SU-DHL-6 (cell line): ENCODE data around the gene MAN1A2.

ENCODE experiments used
- EZH2phosphoT487 ChIP-seq: fragments of 200-600 bp; sonication (generic), shearing (Covaris generic); conservative IDR thresholded peaks from 2 replicates; pipeline ENCODE4 v1.6.1; 2018; ENCODE audit warnings: mild to moderate bottlenecking, antibody characterized with exemption, low read length, moderate library complexity, mixed read lengths
- TF ChIP-seq, protein P1 (sequence below): fragments of 200-600 bp; sonication (generic); IDR thresholded peaks from one replicate; pipeline ENCODE4 v1.5.1; 2017; ENCODE audit warnings: antibody characterized with exemption, mild to moderate bottlenecking, low read length, moderate library complexity; ENCODE audit not compliant: insufficient read depth, poor library complexity, severe bottlenecking

DNA sequence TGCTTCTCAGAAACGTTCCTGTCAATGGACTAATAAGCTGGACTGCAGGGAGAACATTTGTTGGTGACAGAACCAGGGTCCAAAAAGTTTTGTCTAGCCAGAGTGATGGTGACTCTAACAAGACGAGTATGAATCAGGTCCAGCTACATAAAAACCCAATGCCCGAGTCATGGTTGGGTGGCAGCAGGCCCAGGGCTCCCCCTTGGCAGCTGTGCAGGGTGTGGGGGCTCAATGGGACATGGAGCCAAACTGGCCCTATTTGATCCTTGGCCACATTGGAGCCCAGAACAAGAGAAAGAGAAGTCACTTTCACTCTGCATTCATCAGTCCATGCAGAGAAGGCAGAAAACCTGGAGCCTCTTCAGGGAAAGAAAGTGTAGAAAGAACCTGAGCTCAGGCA lies 200.7 kb downstream of the MAN1A2 start:
- TF ChIP-seq, protein P1, sequence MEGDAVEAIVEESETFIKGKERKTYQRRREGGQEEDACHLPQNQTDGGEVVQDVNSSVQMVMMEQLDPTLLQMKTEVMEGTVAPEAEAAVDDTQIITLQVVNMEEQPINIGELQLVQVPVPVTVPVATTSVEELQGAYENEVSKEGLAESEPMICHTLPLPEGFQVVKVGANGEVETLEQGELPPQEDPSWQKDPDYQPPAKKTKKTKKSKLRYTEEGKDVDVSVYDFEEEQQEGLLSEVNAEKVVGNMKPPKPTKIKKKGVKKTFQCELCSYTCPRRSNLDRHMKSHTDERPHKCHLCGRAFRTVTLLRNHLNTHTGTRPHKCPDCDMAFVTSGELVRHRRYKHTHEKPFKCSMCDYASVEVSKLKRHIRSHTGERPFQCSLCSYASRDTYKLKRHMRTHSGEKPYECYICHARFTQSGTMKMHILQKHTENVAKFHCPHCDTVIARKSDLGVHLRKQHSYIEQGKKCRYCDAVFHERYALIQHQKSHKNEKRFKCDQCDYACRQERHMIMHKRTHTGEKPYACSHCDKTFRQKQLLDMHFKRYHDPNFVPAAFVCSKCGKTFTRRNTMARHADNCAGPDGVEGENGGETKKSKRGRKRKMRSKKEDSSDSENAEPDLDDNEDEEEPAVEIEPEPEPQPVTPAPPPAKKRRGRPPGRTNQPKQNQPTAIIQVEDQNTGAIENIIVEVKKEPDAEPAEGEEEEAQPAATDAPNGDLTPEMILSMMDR, result no peak
- TF ChIP-seq EZH2phosphoT487, result no peak
